CD14-positive monocyte (primary cell): Measurements from ENCODE around the gene SYNE1. TPM values are rescaled to one million over a fixed set of nuclear protein-coding genes. Genes with fewer than 3 reads are reported as not detected.

ENCODE experiments used
- DNase-seq, 3 donors: peaks; one replicate each; pipeline ENCODE4 v3.0.0-alpha.2; 2011 to 2022
- H2AFZ ChIP-seq: 2 replicates; pipeline ENCODE4 v1.6.0; 2012; ENCODE audit warnings: mild to moderate bottlenecking, low read depth, low read length, inconsistent platforms; ENCODE audit not compliant: insufficient read depth, poor library complexity, severe bottlenecking
- H3K27ac ChIP-seq, 2 donors: 1 replicate in 1 of 2; 2 replicates in 1 of 2; pipeline ENCODE4 v1.5.1; 2012 to 2013; ENCODE audit warnings: low read length in 2 of 2, control low read depth in 1 of 2, inconsistent platforms in 1 of 2, low read depth in 1 of 2, mild to moderate bottlenecking in 1 of 2
- H3K27me3 ChIP-seq, 2 donors: one replicate each; pipeline versions ENCODE4 v1.6.0 to v1.6.1; 2011 to 2013; ENCODE audit warnings: low read length in 2 of 2; ENCODE audit not compliant: control insufficient read depth in 2 of 2, insufficient read depth in 2 of 2
- H3K36me3 ChIP-seq, 2 donors: replicated peaks in 1 of 2; 1 replicate in 1 of 2; 2 replicates in 1 of 2; pipeline versions ENCODE4 v1.5.1 to v1.6.1; 2012 to 2013; ENCODE audit warnings: low read length in 2 of 2, control low read depth in 1 of 2, inconsistent platforms in 1 of 2, mild to moderate bottlenecking in 1 of 2; ENCODE audit not compliant: insufficient read depth in 2 of 2, control insufficient read depth in 1 of 2
- H3K4me1 ChIP-seq, 2 donors: 1 replicate in 1 of 2; 2 replicates in 1 of 2; pipeline versions ENCODE4 v1.5.1 to v1.6.1; 2012 to 2013; ENCODE audit warnings: low read length in 2 of 2, control low read depth in 1 of 2, inconsistent platforms in 1 of 2, mild to moderate bottlenecking in 1 of 2, moderate library complexity in 1 of 2; ENCODE audit not compliant: insufficient read depth in 2 of 2, control insufficient read depth in 1 of 2
- H3K4me2 ChIP-seq: replicated peaks from 2 replicates; pipeline ENCODE3; 2012; ENCODE audit warnings: low read length, moderate library complexity, mild to moderate bottlenecking; ENCODE audit not compliant: poor library complexity, severe bottlenecking; ENCODE audit errors: extremely low read depth
- H3K4me3 ChIP-seq, 3 experiments: fragments of 200-600 bp in 1 of 3; sonication (generic) in 1 of 3; replicated peaks in 1 of 3; 1 replicate in 2 of 3; 2 replicates in 1 of 3; pipeline ENCODE4 v1.5.1; 2011 to 2013; ENCODE audit warnings: low read length in 3 of 3, mild to moderate bottlenecking in 3 of 3, control low read depth in 2 of 3, low read depth in 2 of 3, inconsistent platforms in 1 of 3, moderate library complexity in 1 of 3
- H3K79me2 ChIP-seq: 2 replicates; pipeline ENCODE4 v1.6.0; 2012; ENCODE audit warnings: mild to moderate bottlenecking, control low read depth, inconsistent platforms, low read length, moderate library complexity; ENCODE audit not compliant: insufficient read depth
- H3K9ac ChIP-seq: 2 replicates; pipeline ENCODE4 v1.6.0; 2017; ENCODE audit warnings: low read length, mild to moderate bottlenecking; ENCODE audit not compliant: insufficient read depth, poor library complexity, severe bottlenecking
- H3K9me3 ChIP-seq, 2 donors: replicated peaks in 1 of 2; 1 replicate in 1 of 2; 2 replicates in 1 of 2; pipeline versions ENCODE4 v1.5.1 to v1.6.1; 2012 to 2013; ENCODE audit warnings: low read length in 2 of 2, control low read depth in 1 of 2; ENCODE audit not compliant: control insufficient read depth in 1 of 2, insufficient read depth in 1 of 2
- H4K20me1 ChIP-seq: 2 replicates; pipeline ENCODE4 v1.6.0; 2012; ENCODE audit warnings: mild to moderate bottlenecking, low read length, control low read depth, moderate library complexity; ENCODE audit not compliant: insufficient read depth
- H3K27ac Mint-ChIP-seq, 7 donors: one replicate each; pipeline ENCODE4 v1.8.0; 2020; ENCODE audit warnings: mild to moderate bottlenecking in 7 of 7, mixed read lengths in 7 of 7, moderate library complexity in 6 of 7, inconsistent platforms in 2 of 7
- H3K27me3 Mint-ChIP-seq, 3 donors: one replicate each; pipeline ENCODE4 v1.8.0; 2021 to 2022; ENCODE audit warnings: low read depth in 3 of 3, mild to moderate bottlenecking in 3 of 3, mixed read lengths in 3 of 3, moderate library complexity in 3 of 3, inconsistent platforms in 1 of 3
- H3K36me3 Mint-ChIP-seq, 2 donors: one replicate each; pipeline ENCODE4 v1.8.0; 2020; ENCODE audit warnings: mixed read lengths in 2 of 2, inconsistent platforms in 1 of 2, mild to moderate bottlenecking in 1 of 2
- H3K4me1 Mint-ChIP-seq: one replicate; pipeline ENCODE4 v1.8.0; 2020; ENCODE audit warnings: mild to moderate bottlenecking, mixed read lengths
- H3K4me3 Mint-ChIP-seq, 2 donors: one replicate each; pipeline ENCODE4 v1.8.0; 2020; ENCODE audit warnings: mild to moderate bottlenecking in 2 of 2, mixed read lengths in 2 of 2, moderate library complexity in 1 of 2
- H3K9me3 Mint-ChIP-seq, 7 donors: one replicate each; pipeline ENCODE4 v1.8.0; 2020 to 2022; ENCODE audit warnings: mixed read lengths in 7 of 7, mild to moderate bottlenecking in 6 of 7, moderate library complexity in 6 of 7, inconsistent platforms in 2 of 7
- CTCF ChIP-seq: fragments of 200-600 bp; IDR thresholded peaks from one replicate; pipeline ENCODE4 v1.8.0; 2022; ENCODE audit warnings: antibody characterized with exemption, mild to moderate bottlenecking
- WGBS: methylation state at CpG from one replicate; pipeline ENCODE4 v1.1.5; 2013; ENCODE audit warnings: missing lambda C conversion rate; ENCODE audit not compliant: insufficient coverage; 5-methylcytosine and 5-hydroxymethylcytosine counted together
- intact Hi-C, 2 donors: fragments of 100-400 bp; cut with micrococcal nuclease; formaldehyde crosslinking; loops; one replicate each; pipeline versions ENCODE4 v1.15.0 to v1.15.1; 2023
- polyA plus RNA-seq, 3 donors: library from polyadenylated mRNA; depleted of rRNA in 1 of 3; unstranded in 2 of 3; stranded (reverse) in 1 of 3; fragments of 300-500 nt in 2 of 3; fragments of >200 nt in 1 of 3; fragmentation: Illumina TruSeq in 2 of 3; gene quantifications; 1 replicate in 2 of 3; 2 replicates in 1 of 3; pipeline ENCODE4 v1.2.3, GENCODE V29; 2012 to 2021

The SYNE1 gene
- polyA plus RNA-seq, 3 donors, result 3.7 to 24.5 (median 8.1) TPM

GRCh38 chr6:152503546-152503945 lies 133.6 kb downstream of the SYNE1 start:
- H3K9ac ChIP-seq, result no peak overlapping the region
- Mint-ChIP-seq H3K36me3 (peaks cover 0 to 3% of the 10 kb centered on the region in 2 donors), H3K4me3 (no peak overlapping the region), H3K27me3 (no peaks in the 10 kb centered on the region), H3K4me1 (no peaks in the 10 kb centered on the region), H3K27ac (no peak overlapping the region), H3K9me3 (no peaks in the 10 kb centered on the region)
- no peaks in the 10 kb centered on the region for H4K20me1 ChIP-seq
- no peak overlapping the region for H3K4me2 ChIP-seq
- H2AFZ ChIP-seq, result no peak overlapping the region
- no peaks in the 10 kb centered on the region for H3K4me1 ChIP-seq
- intact Hi-C loops, result no loop called here
- no peak overlapping the region for H3K4me3 ChIP-seq
- H3K27ac ChIP-seq, result no peak overlapping the region
- no peak for TF ChIP-seq CTCF
- H3K79me2 ChIP-seq, result no peaks in the 10 kb centered on the region
- no peak for DNase-seq
- H3K27me3 ChIP-seq, result no peaks in the 10 kb centered on the region
- no CpG with 5 or more reads among the region's 3 CpGs for WGBS
- H3K9me3 ChIP-seq, result no peaks in the 10 kb centered on the region
- no peaks in the 10 kb centered on the region for H3K36me3 ChIP-seq

GRCh38 chr6:152502421-152503188 lies 134.6 kb downstream of the SYNE1 start:
- no peak overlapping the region for H2AFZ ChIP-seq
- no peaks in the 10 kb centered on the region for H3K4me1 ChIP-seq
- no peak overlapping the region for H3K4me3 Mint-ChIP-seq
- DNase-seq, result no peak
- no peak overlapping the region for H3K27ac ChIP-seq
- H3K27me3 Mint-ChIP-seq, result no peaks in the 10 kb centered on the region
- no peaks in the 10 kb centered on the region for H3K27me3 ChIP-seq
- WGBS, result no CpG with 5 or more reads among the region's 6 CpGs
- H3K27ac Mint-ChIP-seq, result no peak overlapping the region
- H3K9me3 Mint-ChIP-seq, result no peaks in the 10 kb centered on the region
- H3K4me2 ChIP-seq, result no peak overlapping the region
- no peak overlapping the region for H3K9ac ChIP-seq
- H3K4me1 Mint-ChIP-seq, result no peaks in the 10 kb centered on the region
- H3K36me3 Mint-ChIP-seq, result peaks cover 0 to 3% of the 10 kb centered on the region in 2 donors
- H3K36me3 ChIP-seq, result no peaks in the 10 kb centered on the region
- H3K9me3 ChIP-seq, result no peaks in the 10 kb centered on the region
- no peak overlapping the region for H3K4me3 ChIP-seq
- TF ChIP-seq CTCF, result no peak
- no peaks in the 10 kb centered on the region for H4K20me1 ChIP-seq
- H3K79me2 ChIP-seq, result no peaks in the 10 kb centered on the region
- intact Hi-C loops, result no loop called here
